ENCODE measurements around the gene PECR. TPM values are rescaled to one million over a fixed set of nuclear protein-coding genes. Genes with fewer than 3 reads are reported as not detected.

Gene PECR
- total and polyA plus RNA-seq, 9 of the 15 experiments (the other 6 are each of a cell fraction or from before 2014, with no cell fraction given), result 1.1 to 10.3 (median 8.2) TPM

DNA sequence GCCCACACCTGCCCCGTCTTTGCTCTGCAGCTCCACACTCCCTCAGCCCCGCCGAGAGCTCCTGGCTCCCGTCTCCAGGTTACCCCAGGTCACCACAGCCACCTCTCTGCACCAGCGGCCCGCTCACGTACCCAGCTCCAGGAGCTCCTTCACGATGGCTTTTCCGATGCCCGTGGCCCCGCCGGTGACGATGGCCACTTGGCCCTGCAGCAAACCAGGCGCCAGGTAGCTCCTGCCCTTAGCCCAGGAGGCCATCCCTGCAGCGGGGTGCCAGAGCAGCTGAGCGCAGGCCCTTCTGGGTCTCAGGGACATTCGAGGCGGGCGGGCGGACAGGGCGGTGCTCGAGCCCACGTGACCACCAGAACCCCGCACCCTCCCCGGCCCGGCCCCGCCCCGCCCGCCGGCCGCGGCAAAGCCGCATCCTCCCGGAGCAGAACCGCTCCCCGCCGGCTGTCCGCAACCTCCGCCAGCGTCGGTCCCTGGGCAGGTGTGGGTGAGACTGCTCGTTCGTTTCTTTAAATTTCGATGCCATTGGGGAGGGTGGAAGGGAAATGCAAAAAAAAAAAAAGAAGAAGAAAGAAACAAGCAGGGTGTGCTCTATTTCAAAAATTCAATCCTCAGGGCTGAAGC lies at the start of gene PECR, which contains the start of gene TMEM169 (continued):
- TF ChIP-seq NUFIP1 (IDR thresholded peaks at IDR 0.05; ENCODE audit: partially characterized antibody), result no peak
- no peak for TF ChIP-seq ETS2 (tag; IDR thresholded peaks at IDR 0.05; ENCODE audit: borderline replicate concordance, poor library complexity, severe bottlenecking)
- TF ChIP-seq GTF2A2 (tag; IDR thresholded peaks at IDR 0.05), result no peak
- TF ChIP-seq ZNF140 (CRISPR knock-in tag; IDR thresholded peaks at IDR 0.05), result no peak
- TF ChIP-seq, protein P1, sequence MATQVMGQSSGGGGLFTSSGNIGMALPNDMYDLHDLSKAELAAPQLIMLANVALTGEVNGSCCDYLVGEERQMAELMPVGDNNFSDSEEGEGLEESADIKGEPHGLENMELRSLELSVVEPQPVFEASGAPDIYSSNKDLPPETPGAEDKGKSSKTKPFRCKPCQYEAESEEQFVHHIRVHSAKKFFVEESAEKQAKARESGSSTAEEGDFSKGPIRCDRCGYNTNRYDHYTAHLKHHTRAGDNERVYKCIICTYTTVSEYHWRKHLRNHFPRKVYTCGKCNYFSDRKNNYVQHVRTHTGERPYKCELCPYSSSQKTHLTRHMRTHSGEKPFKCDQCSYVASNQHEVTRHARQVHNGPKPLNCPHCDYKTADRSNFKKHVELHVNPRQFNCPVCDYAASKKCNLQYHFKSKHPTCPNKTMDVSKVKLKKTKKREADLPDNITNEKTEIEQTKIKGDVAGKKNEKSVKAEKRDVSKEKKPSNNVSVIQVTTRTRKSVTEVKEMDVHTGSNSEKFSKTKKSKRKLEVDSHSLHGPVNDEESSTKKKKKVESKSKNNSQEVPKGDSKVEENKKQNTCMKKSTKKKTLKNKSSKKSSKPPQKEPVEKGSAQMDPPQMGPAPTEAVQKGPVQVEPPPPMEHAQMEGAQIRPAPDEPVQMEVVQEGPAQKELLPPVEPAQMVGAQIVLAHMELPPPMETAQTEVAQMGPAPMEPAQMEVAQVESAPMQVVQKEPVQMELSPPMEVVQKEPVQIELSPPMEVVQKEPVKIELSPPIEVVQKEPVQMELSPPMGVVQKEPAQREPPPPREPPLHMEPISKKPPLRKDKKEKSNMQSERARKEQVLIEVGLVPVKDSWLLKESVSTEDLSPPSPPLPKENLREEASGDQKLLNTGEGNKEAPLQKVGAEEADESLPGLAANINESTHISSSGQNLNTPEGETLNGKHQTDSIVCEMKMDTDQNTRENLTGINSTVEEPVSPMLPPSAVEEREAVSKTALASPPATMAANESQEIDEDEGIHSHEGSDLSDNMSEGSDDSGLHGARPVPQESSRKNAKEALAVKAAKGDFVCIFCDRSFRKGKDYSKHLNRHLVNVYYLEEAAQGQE (IDR thresholded peaks at IDR 0.05; ENCODE audit: borderline replicate concordance), result peak; percentile 93
- TF ChIP-seq, protein P1 (CRISPR knock-in tag; IDR thresholded peaks at IDR 0.05; ENCODE audit: low read depth), result no peak
- no peak for TF ChIP-seq FOXA1 (IDR thresholded peaks at IDR 0.05; ENCODE audit: borderline replicate concordance)
- TF ChIP-seq ATF7 (IDR thresholded peaks at IDR 0.05), result peak; percentile 25; the same call in 1 of the 2 replicates
- no peak for TF ChIP-seq BCL6 (CRISPR knock-in tag; IDR thresholded peaks at IDR 0.05)
- no peak for TF ChIP-seq NR4A1 (CRISPR knock-in tag; IDR thresholded peaks at IDR 0.05)
- no peak for TF ChIP-seq NR4A1 (tag; IDR thresholded peaks at IDR 0.05)
- no peak for TF ChIP-seq U2AF1 (optimal IDR thresholded peaks at IDR 0.05; ENCODE audit: low read depth, low read length)
- peak; percentile 68 for TF ChIP-seq POLR2A (conservative IDR thresholded peaks at IDR 0.05)
- no peak for TF ChIP-seq ZNF449 (CRISPR knock-in tag; IDR thresholded peaks at IDR 0.05)
- TF ChIP-seq TFAP4 (CRISPR knock-in tag; IDR thresholded peaks at IDR 0.05; ENCODE audit: borderline replicate concordance), result peak; percentile 82
- TF ChIP-seq ZNF551 (CRISPR knock-in tag; IDR thresholded peaks at IDR 0.05), result no peak
- TF ChIP-seq, protein P2, sequence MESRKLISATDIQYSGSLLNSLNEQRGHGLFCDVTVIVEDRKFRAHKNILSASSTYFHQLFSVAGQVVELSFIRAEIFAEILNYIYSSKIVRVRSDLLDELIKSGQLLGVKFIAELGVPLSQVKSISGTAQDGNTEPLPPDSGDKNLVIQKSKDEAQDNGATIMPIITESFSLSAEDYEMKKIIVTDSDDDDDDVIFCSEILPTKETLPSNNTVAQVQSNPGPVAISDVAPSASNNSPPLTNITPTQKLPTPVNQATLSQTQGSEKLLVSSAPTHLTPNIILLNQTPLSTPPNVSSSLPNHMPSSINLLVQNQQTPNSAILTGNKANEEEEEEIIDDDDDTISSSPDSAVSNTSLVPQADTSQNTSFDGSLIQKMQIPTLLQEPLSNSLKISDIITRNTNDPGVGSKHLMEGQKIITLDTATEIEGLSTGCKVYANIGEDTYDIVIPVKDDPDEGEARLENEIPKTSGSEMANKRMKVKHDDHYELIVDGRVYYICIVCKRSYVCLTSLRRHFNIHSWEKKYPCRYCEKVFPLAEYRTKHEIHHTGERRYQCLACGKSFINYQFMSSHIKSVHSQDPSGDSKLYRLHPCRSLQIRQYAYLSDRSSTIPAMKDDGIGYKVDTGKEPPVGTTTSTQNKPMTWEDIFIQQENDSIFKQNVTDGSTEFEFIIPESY (CRISPR knock-in tag; IDR thresholded peaks at IDR 0.05), result 0 out of 2 replicates have a peak, but pooled peaks have one; percentile 35
